Measurements from ENCODE around the gene IRF3.

IRF3 gene

GRCh38 chr19:49665351-49666119 lies at the start of gene IRF3, which contains the start of gene BCL2L12:
Gene IRF3 (minus strand): TSS chr19:49665857. CDS start chr19:49664838, 1,019 bp downstream.
Gene BCL2L12 (plus strand): TSS chr19:49665933. CDS start chr19:49666693, 760 bp downstream.
- peak; percentile 100 for DNase-seq

GRCh38 chr19:49713236-49713845 lies 47.7 kb upstream of the IRF3 start:
- no peak for DNase-seq

- no peak for DNase-seq
Measured at GRCh38 chr19:49712397-49712859, 46.8 kb upstream of the IRF3 start.

GRCh38 chr19:49710372-49710951 lies 44.8 kb upstream of the IRF3 start:
- no peak for DNase-seq

GRCh38 chr19:49705919-49706318 lies 40.3 kb upstream of the IRF3 start:
- DNase-seq = no peak

GRCh38 chr19:49704888-49705642 lies 39.4 kb upstream of the IRF3 start:
- DNase-seq = no peak

- DNase-seq = no peak
Measured at GRCh38 chr19:49701271-49701786, 35.7 kb upstream of the IRF3 start.

GRCh38 chr19:49700563-49700962 lies 34.9 kb upstream of the IRF3 start:
- DNase-seq = no peak

GRCh38 chr19:49699364-49699763 lies 33.7 kb upstream of the IRF3 start:
- DNase-seq = no peak

- DNase-seq = no peak
Measured at GRCh38 chr19:49696865-49697264, 31.2 kb upstream of the IRF3 start.

GRCh38 chr19:49696115-49696514 lies 30.5 kb upstream of the IRF3 start:
- DNase-seq = no peak

GRCh38 chr19:49692147-49692506 lies 26.5 kb upstream of the IRF3 start:
- no peak for DNase-seq

- DNase-seq = peak; percentile 76
Measured at GRCh38 chr19:49691243-49692146, 25.8 kb upstream of the IRF3 start.

GRCh38 chr19:49690656-49691242 lies 25.1 kb upstream of the IRF3 start, which contains the start of gene CPT1C:
Gene CPT1C (plus strand): TSS chr19:49691116. CDS start chr19:49692253, 1,137 bp downstream.
- peak; percentile 84 for DNase-seq

GRCh38 chr19:49690079-49690655 lies 24.5 kb upstream of the IRF3 start:
- no peak for DNase-seq

GRCh38 chr19:49689133-49690078 lies 23.7 kb upstream of the IRF3 start, which contains the start of gene ADM5:
Gene ADM5 (plus strand): TSS chr19:49689594. CDS start chr19:49689838, 244 bp downstream.
- peak; percentile 83 for DNase-seq

- DNase-seq = peak; percentile 58
Measured at GRCh38 chr19:49688531-49689132, 23.0 kb upstream of the IRF3 start.

GRCh38 chr19:49687566-49688316 lies 22.1 kb upstream of the IRF3 start:
- no peak for DNase-seq
